ENCODE data around the gene RTKN.

Gene RTKN, protein sequence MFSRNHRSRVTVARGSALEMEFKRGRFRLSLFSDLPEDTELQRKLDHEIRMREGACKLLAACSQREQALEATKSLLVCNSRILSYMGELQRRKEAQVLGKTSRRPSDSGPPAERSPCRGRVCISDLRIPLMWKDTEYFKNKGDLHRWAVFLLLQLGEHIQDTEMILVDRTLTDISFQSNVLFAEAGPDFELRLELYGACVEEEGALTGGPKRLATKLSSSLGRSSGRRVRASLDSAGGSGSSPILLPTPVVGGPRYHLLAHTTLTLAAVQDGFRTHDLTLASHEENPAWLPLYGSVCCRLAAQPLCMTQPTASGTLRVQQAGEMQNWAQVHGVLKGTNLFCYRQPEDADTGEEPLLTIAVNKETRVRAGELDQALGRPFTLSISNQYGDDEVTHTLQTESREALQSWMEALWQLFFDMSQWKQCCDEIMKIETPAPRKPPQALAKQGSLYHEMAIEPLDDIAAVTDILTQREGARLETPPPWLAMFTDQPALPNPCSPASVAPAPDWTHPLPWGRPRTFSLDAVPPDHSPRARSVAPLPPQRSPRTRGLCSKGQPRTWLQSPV

DNA sequence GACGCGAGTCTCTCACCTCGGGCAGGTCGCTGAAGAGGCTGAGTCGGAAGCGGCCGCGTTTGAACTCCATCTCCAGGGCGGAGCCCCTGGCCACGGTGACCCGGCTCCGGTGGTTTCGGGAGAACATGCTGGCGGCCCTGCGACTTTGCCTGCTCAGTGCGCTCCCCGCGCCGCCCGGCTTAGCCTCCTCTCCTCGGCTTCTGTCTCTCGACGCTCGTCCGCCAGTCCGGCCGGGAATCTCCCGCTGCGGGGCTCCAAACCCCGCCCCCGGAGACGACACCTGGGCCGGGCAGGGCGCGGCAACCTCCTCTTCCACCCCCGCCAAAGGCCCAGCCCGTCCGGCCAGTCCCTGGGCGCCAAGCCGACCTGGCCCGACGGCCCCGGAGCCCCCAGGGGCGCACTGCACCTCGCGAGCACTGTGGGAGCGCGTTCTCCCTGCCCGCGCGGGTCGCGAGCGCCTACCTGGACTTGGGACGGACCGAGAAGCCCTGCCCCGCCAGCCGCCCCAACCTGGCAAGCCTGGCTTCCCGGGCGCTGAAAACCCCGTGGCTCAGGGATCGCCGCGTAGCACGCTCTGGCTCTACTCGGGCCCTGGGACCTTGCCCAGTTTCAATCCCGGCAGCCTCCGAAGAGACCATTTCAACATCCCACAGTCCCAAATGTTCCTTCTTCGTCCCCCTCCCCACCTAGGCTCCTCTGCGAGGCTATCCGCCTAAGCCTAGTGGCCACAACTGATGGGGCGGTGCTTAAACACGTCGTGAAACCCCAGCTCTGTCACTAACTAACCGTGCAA lies at the start of gene RTKN:
RTKN (minus strand) TSS at position 248 of the 793 bp plus-strand sequence; CDS start at position 127, 121 bp downstream.
- TF ChIP-seq, protein P1, sequence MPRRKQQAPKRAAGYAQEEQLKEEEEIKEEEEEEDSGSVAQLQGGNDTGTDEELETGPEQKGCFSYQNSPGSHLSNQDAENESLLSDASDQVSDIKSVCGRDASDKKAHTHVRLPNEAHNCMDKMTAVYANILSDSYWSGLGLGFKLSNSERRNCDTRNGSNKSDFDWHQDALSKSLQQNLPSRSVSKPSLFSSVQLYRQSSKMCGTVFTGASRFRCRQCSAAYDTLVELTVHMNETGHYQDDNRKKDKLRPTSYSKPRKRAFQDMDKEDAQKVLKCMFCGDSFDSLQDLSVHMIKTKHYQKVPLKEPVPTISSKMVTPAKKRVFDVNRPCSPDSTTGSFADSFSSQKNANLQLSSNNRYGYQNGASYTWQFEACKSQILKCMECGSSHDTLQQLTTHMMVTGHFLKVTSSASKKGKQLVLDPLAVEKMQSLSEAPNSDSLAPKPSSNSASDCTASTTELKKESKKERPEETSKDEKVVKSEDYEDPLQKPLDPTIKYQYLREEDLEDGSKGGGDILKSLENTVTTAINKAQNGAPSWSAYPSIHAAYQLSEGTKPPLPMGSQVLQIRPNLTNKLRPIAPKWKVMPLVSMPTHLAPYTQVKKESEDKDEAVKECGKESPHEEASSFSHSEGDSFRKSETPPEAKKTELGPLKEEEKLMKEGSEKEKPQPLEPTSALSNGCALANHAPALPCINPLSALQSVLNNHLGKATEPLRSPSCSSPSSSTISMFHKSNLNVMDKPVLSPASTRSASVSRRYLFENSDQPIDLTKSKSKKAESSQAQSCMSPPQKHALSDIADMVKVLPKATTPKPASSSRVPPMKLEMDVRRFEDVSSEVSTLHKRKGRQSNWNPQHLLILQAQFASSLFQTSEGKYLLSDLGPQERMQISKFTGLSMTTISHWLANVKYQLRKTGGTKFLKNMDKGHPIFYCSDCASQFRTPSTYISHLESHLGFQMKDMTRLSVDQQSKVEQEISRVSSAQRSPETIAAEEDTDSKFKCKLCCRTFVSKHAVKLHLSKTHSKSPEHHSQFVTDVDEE (CRISPR knock-in tag; IDR thresholded peaks at IDR 0.05), result no peak
- TF ChIP-seq ZNF8 (CRISPR knock-in tag; IDR thresholded peaks at IDR 0.05), result no peak
- no peak for TF ChIP-seq ESRRG (CRISPR knock-in tag; IDR thresholded peaks at IDR 0.05)
- TF ChIP-seq, protein P2, sequence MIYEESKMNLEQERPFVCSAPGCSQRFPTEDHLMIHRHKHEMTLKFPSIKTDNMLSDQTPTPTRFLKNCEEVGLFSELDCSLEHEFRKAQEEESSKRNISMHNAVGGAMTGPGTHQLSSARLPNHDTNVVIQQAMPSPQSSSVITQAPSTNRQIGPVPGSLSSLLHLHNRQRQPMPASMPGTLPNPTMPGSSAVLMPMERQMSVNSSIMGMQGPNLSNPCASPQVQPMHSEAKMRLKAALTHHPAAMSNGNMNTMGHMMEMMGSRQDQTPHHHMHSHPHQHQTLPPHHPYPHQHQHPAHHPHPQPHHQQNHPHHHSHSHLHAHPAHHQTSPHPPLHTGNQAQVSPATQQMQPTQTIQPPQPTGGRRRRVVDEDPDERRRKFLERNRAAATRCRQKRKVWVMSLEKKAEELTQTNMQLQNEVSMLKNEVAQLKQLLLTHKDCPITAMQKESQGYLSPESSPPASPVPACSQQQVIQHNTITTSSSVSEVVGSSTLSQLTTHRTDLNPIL (CRISPR knock-in tag; IDR thresholded peaks at IDR 0.05; ENCODE audit: low read depth), result no peak
- no peak for TF ChIP-seq ISL1 (CRISPR knock-in tag; IDR thresholded peaks at IDR 0.05)
- no peak for TF ChIP-seq RARB (CRISPR knock-in tag; IDR thresholded peaks at IDR 0.05)
- no peak for TF ChIP-seq ZC3H10 (CRISPR knock-in tag; IDR thresholded peaks at IDR 0.05)
- no peak for TF ChIP-seq ARNTL (CRISPR knock-in tag; IDR thresholded peaks at IDR 0.05; ENCODE audit: borderline replicate concordance, low read depth)
- TF ChIP-seq OSR1 (CRISPR knock-in tag; IDR thresholded peaks at IDR 0.05), result no peak
- TF ChIP-seq, protein P3, sequence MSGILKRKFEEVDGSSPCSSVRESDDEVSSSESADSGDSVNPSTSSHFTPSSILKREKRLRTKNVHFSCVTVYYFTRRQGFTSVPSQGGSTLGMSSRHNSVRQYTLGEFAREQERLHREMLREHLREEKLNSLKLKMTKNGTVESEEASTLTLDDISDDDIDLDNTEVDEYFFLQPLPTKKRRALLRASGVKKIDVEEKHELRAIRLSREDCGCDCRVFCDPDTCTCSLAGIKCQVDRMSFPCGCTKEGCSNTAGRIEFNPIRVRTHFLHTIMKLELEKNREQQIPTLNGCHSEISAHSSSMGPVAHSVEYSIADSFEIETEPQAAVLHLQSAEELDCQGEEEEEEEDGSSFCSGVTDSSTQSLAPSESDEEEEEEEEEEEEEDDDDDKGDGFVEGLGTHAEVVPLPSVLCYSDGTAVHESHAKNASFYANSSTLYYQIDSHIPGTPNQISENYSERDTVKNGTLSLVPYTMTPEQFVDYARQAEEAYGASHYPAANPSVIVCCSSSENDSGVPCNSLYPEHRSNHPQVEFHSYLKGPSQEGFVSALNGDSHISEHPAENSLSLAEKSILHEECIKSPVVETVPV (CRISPR knock-in tag; IDR thresholded peaks at IDR 0.05), result no peak
- no peak for TF ChIP-seq TOX (CRISPR knock-in tag; IDR thresholded peaks at IDR 0.05; ENCODE audit: borderline replicate concordance)
- TF ChIP-seq ZNF565 (CRISPR knock-in tag; conservative IDR thresholded peaks at IDR 0.05; ENCODE audit: low read depth), result no peak
- TF ChIP-seq SNAI2 (CRISPR knock-in tag; IDR thresholded peaks at IDR 0.05), result no peak
- TF ChIP-seq CSDC2 (CRISPR knock-in tag; IDR thresholded peaks at IDR 0.05), result no peak
- TF ChIP-seq ZFP3 (CRISPR knock-in tag; IDR thresholded peaks at IDR 0.05), result no peak
- TF ChIP-seq, protein P4, sequence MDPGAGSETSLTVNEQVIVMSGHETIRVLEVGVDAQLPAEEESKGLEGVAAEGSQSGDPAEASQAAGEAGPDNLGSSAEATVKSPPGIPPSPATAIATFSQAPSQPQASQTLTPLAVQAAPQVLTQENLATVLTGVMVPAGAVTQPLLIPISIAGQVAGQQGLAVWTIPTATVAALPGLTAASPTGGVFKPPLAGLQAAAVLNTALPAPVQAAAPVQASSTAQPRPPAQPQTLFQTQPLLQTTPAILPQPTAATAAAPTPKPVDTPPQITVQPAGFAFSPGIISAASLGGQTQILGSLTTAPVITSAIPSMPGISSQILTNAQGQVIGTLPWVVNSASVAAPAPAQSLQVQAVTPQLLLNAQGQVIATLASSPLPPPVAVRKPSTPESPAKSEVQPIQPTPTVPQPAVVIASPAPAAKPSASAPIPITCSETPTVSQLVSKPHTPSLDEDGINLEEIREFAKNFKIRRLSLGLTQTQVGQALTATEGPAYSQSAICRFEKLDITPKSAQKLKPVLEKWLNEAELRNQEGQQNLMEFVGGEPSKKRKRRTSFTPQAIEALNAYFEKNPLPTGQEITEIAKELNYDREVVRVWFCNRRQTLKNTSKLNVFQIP (CRISPR knock-in tag; IDR thresholded peaks at IDR 0.05; ENCODE audit: borderline replicate concordance, low read depth), result no peak
- no peak for TF ChIP-seq ZFP30 (CRISPR knock-in tag; IDR thresholded peaks at IDR 0.05)
- no peak for ATAC-seq

DNA sequence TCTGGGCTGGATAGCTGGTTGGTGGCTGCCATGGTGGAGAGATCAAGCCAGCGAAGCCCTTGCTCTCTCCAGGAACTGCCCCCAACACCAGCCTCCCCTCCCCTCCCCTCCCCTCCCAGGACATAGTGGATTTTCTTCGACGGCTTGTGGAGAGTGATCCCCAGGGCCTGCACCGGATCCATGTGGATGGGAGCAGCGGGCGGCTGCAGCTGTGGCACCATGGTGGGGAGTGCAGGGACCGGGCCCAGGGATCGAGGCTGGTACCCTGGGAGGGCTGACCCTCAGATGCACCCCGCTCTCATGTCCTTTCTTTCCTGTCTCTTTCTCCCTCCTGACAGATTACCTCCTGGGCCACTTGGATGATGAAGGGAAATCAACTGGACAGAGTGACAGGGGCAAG lies 48.2 kb upstream of the RTKN start:
- TF ChIP-seq SNAI2 (CRISPR knock-in tag; IDR thresholded peaks at IDR 0.05) (no peak), OSR1 (CRISPR knock-in tag; IDR thresholded peaks at IDR 0.05) (no peak), ZNF565 (CRISPR knock-in tag; conservative IDR thresholded peaks at IDR 0.05; ENCODE audit: low read depth) (no peak), ZFP30 (CRISPR knock-in tag; IDR thresholded peaks at IDR 0.05) (no peak), ISL1 (CRISPR knock-in tag; IDR thresholded peaks at IDR 0.05) (no peak)

DNA sequence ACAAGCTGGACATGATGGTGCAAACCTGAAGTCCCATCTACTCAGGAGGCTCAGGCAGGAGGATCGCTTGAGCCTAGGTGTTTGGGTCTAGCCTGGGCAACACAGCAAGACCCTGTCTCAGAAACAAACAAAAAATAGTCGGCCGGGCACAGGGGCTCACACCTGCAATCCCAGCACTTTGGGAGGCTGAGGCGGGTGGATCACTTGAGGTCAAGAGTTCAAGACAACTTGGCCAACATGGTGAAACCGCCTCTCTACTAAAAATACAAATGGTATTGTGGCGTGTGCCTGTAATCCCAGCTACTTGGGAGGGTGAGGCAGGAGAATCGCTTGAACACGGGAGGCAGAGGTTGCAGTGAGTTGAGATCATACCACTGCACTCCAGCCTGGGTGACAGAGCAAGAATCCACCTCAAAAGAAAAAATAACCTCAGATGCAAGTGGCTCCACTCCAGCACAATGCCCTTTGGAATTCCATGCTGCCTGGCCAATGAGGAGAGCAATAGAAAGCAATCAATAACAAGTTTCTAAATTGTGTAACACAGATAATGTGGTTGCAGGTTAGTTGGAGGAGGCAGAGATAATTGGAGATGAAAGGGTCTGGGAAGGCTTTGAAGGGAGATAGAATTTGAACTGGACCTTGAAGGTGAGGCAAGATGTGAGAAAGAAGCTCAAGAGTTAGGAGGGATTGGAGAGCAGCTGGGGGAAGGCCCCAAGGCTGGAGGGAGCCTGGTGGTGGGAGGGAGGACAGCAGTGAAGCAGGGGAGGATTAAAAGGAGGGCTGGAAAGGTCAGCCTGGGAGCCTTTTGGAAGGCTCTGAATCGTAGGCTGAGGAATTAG lies 47.1 kb upstream of the RTKN start:
- no peak for ATAC-seq
- TF ChIP-seq TOX (CRISPR knock-in tag; IDR thresholded peaks at IDR 0.05; ENCODE audit: borderline replicate concordance), result no peak
- no peak for TF ChIP-seq ESRRG (CRISPR knock-in tag; IDR thresholded peaks at IDR 0.05)
- TF ChIP-seq, protein P4 (CRISPR knock-in tag; IDR thresholded peaks at IDR 0.05; ENCODE audit: borderline replicate concordance, low read depth), result no peak
- no peak for TF ChIP-seq RARB (CRISPR knock-in tag; IDR thresholded peaks at IDR 0.05)
- TF ChIP-seq ZNF70 (CRISPR knock-in tag; IDR thresholded peaks at IDR 0.05), result no peak
- TF ChIP-seq, protein P3 (CRISPR knock-in tag; IDR thresholded peaks at IDR 0.05), result no peak
- TF ChIP-seq, protein P5, sequence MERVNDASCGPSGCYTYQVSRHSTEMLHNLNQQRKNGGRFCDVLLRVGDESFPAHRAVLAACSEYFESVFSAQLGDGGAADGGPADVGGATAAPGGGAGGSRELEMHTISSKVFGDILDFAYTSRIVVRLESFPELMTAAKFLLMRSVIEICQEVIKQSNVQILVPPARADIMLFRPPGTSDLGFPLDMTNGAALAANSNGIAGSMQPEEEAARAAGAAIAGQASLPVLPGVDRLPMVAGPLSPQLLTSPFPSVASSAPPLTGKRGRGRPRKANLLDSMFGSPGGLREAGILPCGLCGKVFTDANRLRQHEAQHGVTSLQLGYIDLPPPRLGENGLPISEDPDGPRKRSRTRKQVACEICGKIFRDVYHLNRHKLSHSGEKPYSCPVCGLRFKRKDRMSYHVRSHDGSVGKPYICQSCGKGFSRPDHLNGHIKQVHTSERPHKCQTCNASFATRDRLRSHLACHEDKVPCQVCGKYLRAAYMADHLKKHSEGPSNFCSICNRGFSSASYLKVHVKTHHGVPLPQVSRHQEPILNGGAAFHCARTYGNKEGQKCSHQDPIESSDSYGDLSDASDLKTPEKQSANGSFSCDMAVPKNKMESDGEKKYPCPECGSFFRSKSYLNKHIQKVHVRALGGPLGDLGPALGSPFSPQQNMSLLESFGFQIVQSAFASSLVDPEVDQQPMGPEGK (CRISPR knock-in tag; IDR thresholded peaks at IDR 0.05; ENCODE audit: borderline replicate concordance), result no peak
- no peak for TF ChIP-seq SNAI2 (CRISPR knock-in tag; IDR thresholded peaks at IDR 0.05)

More for the DNA sequence above, 48.2 kb upstream of the RTKN start:
- no peak for ATAC-seq
